ENCODE data around the gene CD164. TPM values are rescaled to one million over a fixed set of nuclear protein-coding genes. Genes with fewer than 3 reads are reported as not detected.

Gene CD164
- total and polyA plus RNA-seq, 9 donors: 129 to 215 (median 173) TPM

- WGBS, 3 donors: 32 to 44% (median 41%) methylated on average over 3 of the region's 3 CpGs
- H3K4me3 ChIP-seq: no peak overlapping the region
- H3K9me3 ChIP-seq: no peaks in the 10 kb centered on the region
- H3K36me3 ChIP-seq: no peaks in the 10 kb centered on the region
- no peak overlapping the region for H3K27ac ChIP-seq
- intact Hi-C loops (cut with DNase I): no loop called here
- H3K27me3 ChIP-seq: no peaks in the 10 kb centered on the region
- peak in 1 of 5 donors; percentile 20 for DNase-seq
- no peaks in the 10 kb centered on the region for H3K4me1 ChIP-seq (ENCODE audit: insufficient read depth)
- TF ChIP-seq CTCF (IDR thresholded peaks at IDR 0.05): no peak
- TF ChIP-seq EP300 (IDR thresholded peaks at IDR 0.05): no peak
- TF ChIP-seq POLR2A (IDR thresholded peaks at IDR 0.05): no peak
Measured at GRCh38 chr6:109349419-109349987, 32.8 kb downstream of the CD164 start.

GRCh38 chr6:109348226-109348625, 34.0 kb downstream of the CD164 start:
- no peaks in the 10 kb centered on the region for H3K4me1 ChIP-seq (ENCODE audit: insufficient read depth)
- DNase-seq: no peak
- H3K27ac ChIP-seq: no peak overlapping the region
- intact Hi-C loops (cut with DNase I): no loop called here
- no peak for TF ChIP-seq POLR2A (IDR thresholded peaks at IDR 0.05)
- no peak for TF ChIP-seq EP300 (IDR thresholded peaks at IDR 0.05)
- TF ChIP-seq CTCF (IDR thresholded peaks at IDR 0.05): no peak
- no peaks in the 10 kb centered on the region for H3K27me3 ChIP-seq
- WGBS, 3 donors: 91 to 94% (median 91%) methylated on average over 8 of the region's 8 CpGs
- no peaks in the 10 kb centered on the region for H3K9me3 ChIP-seq
- no peak overlapping the region for H3K4me3 ChIP-seq
- no peaks in the 10 kb centered on the region for H3K36me3 ChIP-seq

- H3K4me1 ChIP-seq (ENCODE audit: insufficient read depth): no peaks in the 10 kb centered on the region
- no peak for DNase-seq
- WGBS, 3 donors: 63 to 72% (median 67%) methylated on average over 3 of the region's 3 CpGs
- H3K27ac ChIP-seq: no peak overlapping the region
- H3K36me3 ChIP-seq: no peaks in the 10 kb centered on the region
- no peak for TF ChIP-seq POLR2A (IDR thresholded peaks at IDR 0.05)
- TF ChIP-seq EP300 (IDR thresholded peaks at IDR 0.05): no peak
- no peak for TF ChIP-seq CTCF (IDR thresholded peaks at IDR 0.05)
- intact Hi-C loops (cut with DNase I): no loop called here
- no peak overlapping the region for H3K4me3 ChIP-seq
- H3K9me3 ChIP-seq: no peaks in the 10 kb centered on the region
- no peaks in the 10 kb centered on the region for H3K27me3 ChIP-seq
Measured at GRCh38 chr6:109347779-109348178, 34.5 kb downstream of the CD164 start.

- no peak for TF ChIP-seq POLR2A (IDR thresholded peaks at IDR 0.05)
- no peak for TF ChIP-seq CTCF (IDR thresholded peaks at IDR 0.05)
- TF ChIP-seq EP300 (IDR thresholded peaks at IDR 0.05): no peak
- no peaks in the 10 kb centered on the region for H3K4me1 ChIP-seq (ENCODE audit: insufficient read depth)
- no peaks in the 10 kb centered on the region for H3K27me3 ChIP-seq
- no peaks in the 10 kb centered on the region for H3K36me3 ChIP-seq
- WGBS, 3 donors: 84 to 100% (median 93%) methylated on average over 4 of the region's 4 CpGs
- DNase-seq: no peak
- no peak overlapping the region for H3K4me3 ChIP-seq
- no peak overlapping the region for H3K27ac ChIP-seq
- no peaks in the 10 kb centered on the region for H3K9me3 ChIP-seq
- intact Hi-C loops (cut with DNase I): no loop called here
Measured at GRCh38 chr6:109345986-109346385, 36.3 kb downstream of the CD164 start.
